ENCODE measurements around the gene CNPY3. TPM values are rescaled to one million over a fixed set of nuclear protein-coding genes. Genes with fewer than 3 reads are reported as not detected.

CNPY3 gene
- total and polyA plus RNA-seq, 2 of the 13 experiments (the other 11 are each of a cell fraction or from before 2014, with no cell fraction given), result 42.3 to 60.2 TPM

DNA sequence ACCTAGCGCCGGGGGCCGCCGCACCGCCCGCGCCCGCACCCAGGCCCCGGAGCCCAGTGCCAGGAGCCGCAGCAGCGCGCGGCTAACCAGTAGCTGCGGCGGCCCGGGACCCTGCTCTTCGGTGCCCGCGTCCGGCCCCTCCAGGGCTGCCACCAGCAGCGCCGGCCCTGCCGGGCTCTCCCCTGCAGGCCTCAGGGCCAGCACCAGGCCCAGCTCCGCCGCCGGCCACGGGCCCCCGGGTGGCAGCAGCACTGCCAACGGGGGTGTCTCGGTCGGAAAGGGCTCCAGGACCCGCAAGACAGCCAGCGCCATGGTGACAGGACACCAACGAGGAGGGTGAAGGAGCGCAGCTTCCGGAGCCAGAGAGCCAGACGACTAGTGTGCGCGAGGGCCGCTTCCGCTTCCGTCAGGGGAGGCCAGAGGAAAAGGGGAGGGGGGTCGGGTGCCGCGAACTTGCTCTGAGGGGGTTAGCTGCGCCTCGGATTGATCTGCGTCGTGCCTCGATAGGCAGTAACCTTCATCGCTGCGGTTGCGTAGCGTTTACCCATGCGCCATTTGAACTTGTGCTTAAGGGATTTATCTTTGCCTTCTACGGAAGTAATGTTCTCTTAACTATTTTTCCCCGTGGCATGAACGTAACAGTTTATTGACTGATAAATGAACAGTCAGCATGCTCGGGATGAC, 49.7 kb downstream of the CNPY3 start, which contains the start of gene PEX6 (continued):
- TF ChIP-seq, protein P1, sequence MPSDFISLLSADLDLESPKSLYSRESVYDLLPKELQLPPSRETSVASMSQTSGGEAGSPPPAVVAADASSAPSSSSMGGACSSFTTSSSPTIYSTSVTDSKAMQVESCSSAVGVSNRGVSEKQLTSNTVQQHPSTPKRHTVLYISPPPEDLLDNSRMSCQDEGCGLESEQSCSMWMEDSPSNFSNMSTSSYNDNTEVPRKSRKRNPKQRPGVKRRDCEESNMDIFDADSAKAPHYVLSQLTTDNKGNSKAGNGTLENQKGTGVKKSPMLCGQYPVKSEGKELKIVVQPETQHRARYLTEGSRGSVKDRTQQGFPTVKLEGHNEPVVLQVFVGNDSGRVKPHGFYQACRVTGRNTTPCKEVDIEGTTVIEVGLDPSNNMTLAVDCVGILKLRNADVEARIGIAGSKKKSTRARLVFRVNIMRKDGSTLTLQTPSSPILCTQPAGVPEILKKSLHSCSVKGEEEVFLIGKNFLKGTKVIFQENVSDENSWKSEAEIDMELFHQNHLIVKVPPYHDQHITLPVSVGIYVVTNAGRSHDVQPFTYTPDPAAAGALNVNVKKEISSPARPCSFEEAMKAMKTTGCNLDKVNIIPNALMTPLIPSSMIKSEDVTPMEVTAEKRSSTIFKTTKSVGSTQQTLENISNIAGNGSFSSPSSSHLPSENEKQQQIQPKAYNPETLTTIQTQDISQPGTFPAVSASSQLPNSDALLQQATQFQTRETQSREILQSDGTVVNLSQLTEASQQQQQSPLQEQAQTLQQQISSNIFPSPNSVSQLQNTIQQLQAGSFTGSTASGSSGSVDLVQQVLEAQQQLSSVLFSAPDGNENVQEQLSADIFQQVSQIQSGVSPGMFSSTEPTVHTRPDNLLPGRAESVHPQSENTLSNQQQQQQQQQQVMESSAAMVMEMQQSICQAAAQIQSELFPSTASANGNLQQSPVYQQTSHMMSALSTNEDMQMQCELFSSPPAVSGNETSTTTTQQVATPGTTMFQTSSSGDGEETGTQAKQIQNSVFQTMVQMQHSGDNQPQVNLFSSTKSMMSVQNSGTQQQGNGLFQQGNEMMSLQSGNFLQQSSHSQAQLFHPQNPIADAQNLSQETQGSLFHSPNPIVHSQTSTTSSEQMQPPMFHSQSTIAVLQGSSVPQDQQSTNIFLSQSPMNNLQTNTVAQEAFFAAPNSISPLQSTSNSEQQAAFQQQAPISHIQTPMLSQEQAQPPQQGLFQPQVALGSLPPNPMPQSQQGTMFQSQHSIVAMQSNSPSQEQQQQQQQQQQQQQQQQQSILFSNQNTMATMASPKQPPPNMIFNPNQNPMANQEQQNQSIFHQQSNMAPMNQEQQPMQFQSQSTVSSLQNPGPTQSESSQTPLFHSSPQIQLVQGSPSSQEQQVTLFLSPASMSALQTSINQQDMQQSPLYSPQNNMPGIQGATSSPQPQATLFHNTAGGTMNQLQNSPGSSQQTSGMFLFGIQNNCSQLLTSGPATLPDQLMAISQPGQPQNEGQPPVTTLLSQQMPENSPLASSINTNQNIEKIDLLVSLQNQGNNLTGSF (CRISPR knock-in tag; IDR thresholded peaks at IDR 0.05), result no peak
- TF ChIP-seq CBFB (CRISPR knock-in tag; IDR thresholded peaks at IDR 0.05), result peak; percentile 81; the same call in 1 of the 2 replicates
- peak; percentile 95 for TF ChIP-seq FOXC1 (CRISPR knock-in tag; IDR thresholded peaks at IDR 0.05; ENCODE audit: borderline replicate concordance)
- no peak for TF ChIP-seq ZNF75D (CRISPR knock-in tag; IDR thresholded peaks at IDR 0.05; ENCODE audit: borderline replicate concordance)
- TF ChIP-seq ZNF644 (CRISPR knock-in tag; IDR thresholded peaks at IDR 0.05; ENCODE audit: low read depth), result no peak; the same call in 1 of the 2 replicates
- no peak for TF ChIP-seq ARID2 (CRISPR knock-in tag; IDR thresholded peaks at IDR 0.05; ENCODE audit: borderline replicate concordance)
- TF ChIP-seq SNAPC4 (CRISPR knock-in tag; IDR thresholded peaks at IDR 0.05), result no peak
- peak; percentile 76; the same call in 1 of the 2 replicates for TF ChIP-seq NR0B2 (CRISPR knock-in tag; IDR thresholded peaks at IDR 0.05)
- TF ChIP-seq ZNF572 (CRISPR knock-in tag; IDR thresholded peaks at IDR 0.05), result no peak; the same call in 1 of the 2 replicates
- peak; percentile 84 for TF ChIP-seq CBX1 (IDR thresholded peaks at IDR 0.05; ENCODE audit: low read depth)
- TF ChIP-seq ARNT2 (CRISPR knock-in tag; IDR thresholded peaks at IDR 0.05; ENCODE audit: low read depth), result peak; percentile 84; the same call in 1 of the 2 replicates
- TF ChIP-seq BHLHE40 (IDR thresholded peaks at IDR 0.05; ENCODE audit: low read length), result peak; percentile 56
- no peak for TF ChIP-seq PTBP1 (IDR thresholded peaks at IDR 0.05; ENCODE audit: low read depth, low read length, poor library complexity, severe bottlenecking)
- TF ChIP-seq, protein P2, sequence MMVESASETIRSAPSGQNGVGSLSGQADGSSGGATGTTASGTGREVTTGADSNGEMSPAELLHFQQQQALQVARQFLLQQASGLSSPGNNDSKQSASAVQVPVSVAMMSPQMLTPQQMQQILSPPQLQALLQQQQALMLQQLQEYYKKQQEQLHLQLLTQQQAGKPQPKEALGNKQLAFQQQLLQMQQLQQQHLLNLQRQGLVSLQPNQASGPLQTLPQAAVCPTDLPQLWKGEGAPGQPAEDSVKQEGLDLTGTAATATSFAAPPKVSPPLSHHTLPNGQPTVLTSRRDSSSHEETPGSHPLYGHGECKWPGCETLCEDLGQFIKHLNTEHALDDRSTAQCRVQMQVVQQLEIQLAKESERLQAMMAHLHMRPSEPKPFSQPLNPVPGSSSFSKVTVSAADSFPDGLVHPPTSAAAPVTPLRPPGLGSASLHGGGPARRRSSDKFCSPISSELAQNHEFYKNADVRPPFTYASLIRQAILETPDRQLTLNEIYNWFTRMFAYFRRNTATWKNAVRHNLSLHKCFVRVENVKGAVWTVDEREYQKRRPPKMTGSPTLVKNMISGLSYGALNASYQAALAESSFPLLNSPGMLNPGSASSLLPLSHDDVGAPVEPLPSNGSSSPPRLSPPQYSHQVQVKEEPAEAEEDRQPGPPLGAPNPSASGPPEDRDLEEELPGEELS (CRISPR knock-in tag; IDR thresholded peaks at IDR 0.05), result peak; percentile 61; the same call in 1 of the 2 replicates
